BLaER1 (cell line): ENCODE measurements around the gene ACYP2.

Experiments
- H3K27ac ChIP-seq: shearing (Covaris generic); formaldehyde crosslinking; 2 replicates; pipeline ENCODE4 v1.8.1; 2022
- H3K27me3 ChIP-seq: shearing (Covaris generic); formaldehyde crosslinking; 2 replicates; pipeline ENCODE4 v1.8.1; 2022
- H3K36me3 ChIP-seq: shearing (Covaris generic); formaldehyde crosslinking; 2 replicates; pipeline ENCODE4 v1.8.1; 2022
- H3K4me1 ChIP-seq: shearing (Covaris generic); formaldehyde crosslinking; 2 replicates; pipeline ENCODE4 v1.8.1; 2022
- H3K4me2 ChIP-seq: shearing (Covaris generic); formaldehyde crosslinking; 2 replicates; pipeline ENCODE4 v1.8.1; 2022
- H3K4me3 ChIP-seq: shearing (Covaris generic); formaldehyde crosslinking; 2 replicates; pipeline ENCODE4 v1.8.1; 2022
- H3K9ac ChIP-seq: shearing (Covaris generic); formaldehyde crosslinking; 2 replicates; pipeline ENCODE4 v1.8.1; 2022
- H3K9me3 ChIP-seq: shearing (Covaris generic); formaldehyde crosslinking; 2 replicates; pipeline ENCODE4 v1.8.1; 2022
- H4K20me1 ChIP-seq: shearing (Covaris generic); formaldehyde crosslinking; 2 replicates; pipeline ENCODE4 v1.8.1; 2022
- Cebpa-rat ChIP-seq: shearing (Covaris generic); IDR thresholded peaks from 2 replicates; pipeline ENCODE4 v1.8.1; 2022

The ACYP2 gene

GRCh38 chr2:54212456-54212855 lies 97.0 kb downstream of the ACYP2 start:
- no peak overlapping the region for H3K9ac ChIP-seq
- no peak overlapping the region for H3K4me2 ChIP-seq
- TF ChIP-seq Cebpa-rat, result no peak
- no peaks in the 10 kb centered on the region for H3K4me1 ChIP-seq
- H3K27ac ChIP-seq, result no peak overlapping the region
- H3K4me3 ChIP-seq, result no peak overlapping the region
- H4K20me1 ChIP-seq, result no peaks in the 10 kb centered on the region
- no peaks in the 10 kb centered on the region for H3K36me3 ChIP-seq
- H3K9me3 ChIP-seq, result peaks cover 10% of the 10 kb centered on the region
- H3K27me3 ChIP-seq, result no peaks in the 10 kb centered on the region

GRCh38 chr2:54213082-54213481 lies 97.7 kb downstream of the ACYP2 start:
- H4K20me1 ChIP-seq, result no peaks in the 10 kb centered on the region
- no peaks in the 10 kb centered on the region for H3K4me1 ChIP-seq
- no peaks in the 10 kb centered on the region for H3K36me3 ChIP-seq
- H3K27me3 ChIP-seq, result no peaks in the 10 kb centered on the region
- no peak overlapping the region for H3K27ac ChIP-seq
- TF ChIP-seq Cebpa-rat, result no peak
- H3K9me3 ChIP-seq, result peaks cover 10% of the 10 kb centered on the region
- no peak overlapping the region for H3K4me2 ChIP-seq
- H3K4me3 ChIP-seq, result no peak overlapping the region
- H3K9ac ChIP-seq, result no peak overlapping the region

- no peak overlapping the region for H3K4me2 ChIP-seq
- H3K27ac ChIP-seq, result no peak overlapping the region
- TF ChIP-seq Cebpa-rat, result no peak
- no peaks in the 10 kb centered on the region for H3K4me1 ChIP-seq
- no peaks in the 10 kb centered on the region for H3K36me3 ChIP-seq
- no peaks in the 10 kb centered on the region for H3K27me3 ChIP-seq
- no peak overlapping the region for H3K9ac ChIP-seq
- H4K20me1 ChIP-seq, result no peaks in the 10 kb centered on the region
- H3K9me3 ChIP-seq, result 0 out of 2 replicates have a peak, but pooled peaks cover 4% of the 10 kb centered on the region
- H3K4me3 ChIP-seq, result no peak overlapping the region
These were observed 109.6 kb downstream of the ACYP2 start for GRCh38 chr2:54224997-54225396.

- Histone ChIP-seq H4K20me1 (no peaks in the 10 kb centered on the region), H3K36me3 (no peaks in the 10 kb centered on the region), H3K27me3 (no peaks in the 10 kb centered on the region), H3K4me3 (no peak overlapping the region), H3K4me1 (no peaks in the 10 kb centered on the region), H3K9me3 (0 out of 2 replicates have a peak, but pooled peaks cover 4% of the 10 kb centered on the region), H3K27ac (no peak overlapping the region), H3K4me2 (no peak overlapping the region), H3K9ac (no peak overlapping the region)
- no peak for TF ChIP-seq Cebpa-rat
These were observed 110.8 kb downstream of the ACYP2 start for GRCh38 chr2:54226260-54226659.

- Histone ChIP-seq H3K4me3 (no peak overlapping the region), H4K20me1 (no peaks in the 10 kb centered on the region), H3K9ac (no peak overlapping the region), H3K4me1 (no peaks in the 10 kb centered on the region), H3K4me2 (no peak overlapping the region), H3K27me3 (no peaks in the 10 kb centered on the region), H3K9me3 (0 out of 2 replicates have a peak, but pooled peaks cover 8% of the 10 kb centered on the region), H3K36me3 (no peaks in the 10 kb centered on the region), H3K27ac (no peak overlapping the region)
- TF ChIP-seq Cebpa-rat, result no peak
These were observed 112.4 kb downstream of the ACYP2 start for GRCh38 chr2:54227798-54228197.

- TF ChIP-seq Cebpa-rat, result no peak
- no peak overlapping the region for H3K9ac ChIP-seq
- H3K27ac ChIP-seq, result no peak overlapping the region
- H3K4me1 ChIP-seq, result no peaks in the 10 kb centered on the region
- H3K27me3 ChIP-seq, result no peaks in the 10 kb centered on the region
- no peak overlapping the region for H3K4me2 ChIP-seq
- H3K36me3 ChIP-seq, result no peaks in the 10 kb centered on the region
- H3K9me3 ChIP-seq, result 0 out of 2 replicates have a peak, but pooled peaks cover 8% of the 10 kb centered on the region
- H4K20me1 ChIP-seq, result no peaks in the 10 kb centered on the region
- no peak overlapping the region for H3K4me3 ChIP-seq
These were observed 113.5 kb downstream of the ACYP2 start for GRCh38 chr2:54228945-54229344.

GRCh38 chr2:54233832-54234649 lies 118.6 kb downstream of the ACYP2 start:
- no peak overlapping the region for H3K4me2 ChIP-seq

GRCh38 chr2:54237428-54237827 lies 122.0 kb downstream of the ACYP2 start:
- no peak overlapping the region for H3K9ac ChIP-seq
- H3K36me3 ChIP-seq, result no peaks in the 10 kb centered on the region
- H3K27ac ChIP-seq, result no peak overlapping the region
- no peak for TF ChIP-seq Cebpa-rat
- H3K4me1 ChIP-seq, result no peaks in the 10 kb centered on the region
- no peaks in the 10 kb centered on the region for H3K27me3 ChIP-seq
- H3K4me2 ChIP-seq, result no peak overlapping the region
- H3K9me3 ChIP-seq, result 0 out of 2 replicates have a peak, but pooled peaks cover 2% of the 10 kb centered on the region
- no peaks in the 10 kb centered on the region for H4K20me1 ChIP-seq
- H3K4me3 ChIP-seq, result no peak overlapping the region

More at GRCh38 chr2:54233832-54234649, 118.6 kb downstream of the ACYP2 start:
- no peak for TF ChIP-seq Cebpa-rat
- Histone ChIP-seq H3K36me3 (no peaks in the 10 kb centered on the region), H3K4me1 (no peaks in the 10 kb centered on the region), H3K27me3 (no peaks in the 10 kb centered on the region), H4K20me1 (no peaks in the 10 kb centered on the region), H3K27ac (no peak overlapping the region), H3K4me3 (no peak overlapping the region), H3K9me3 (0 out of 2 replicates have a peak, but pooled peaks cover 5% of the 10 kb centered on the region), H3K9ac (no peak overlapping the region)

- no peak overlapping the region for H3K4me3 ChIP-seq
- H3K36me3 ChIP-seq, result no peaks in the 10 kb centered on the region
- H3K4me2 ChIP-seq, result no peak overlapping the region
- TF ChIP-seq Cebpa-rat, result no peak
- no peaks in the 10 kb centered on the region for H3K4me1 ChIP-seq
- H3K9ac ChIP-seq, result no peak overlapping the region
- no peak overlapping the region for H3K27ac ChIP-seq
- no peaks in the 10 kb centered on the region for H3K9me3 ChIP-seq
- H4K20me1 ChIP-seq, result no peaks in the 10 kb centered on the region
- H3K27me3 ChIP-seq, result no peaks in the 10 kb centered on the region
These were observed 124.0 kb downstream of the ACYP2 start for GRCh38 chr2:54239427-54239826.
